ENCODE results near the gene HIVEP1.

Gene HIVEP1

GRCh38 chr6:12034837-12035236 is 22.7 kb downstream of the HIVEP1 start:
- Histone ChIP-seq H3K27me3 (ENCODE audit: insufficient read depth, insufficient read length) (no peaks in the 10 kb centered on the region), H3K4me3 (ENCODE audit: insufficient read length, low read depth) (no peak overlapping the region), H3K9ac (ENCODE audit: insufficient read length, low read depth) (no peak overlapping the region), H3K9me3 (ENCODE audit: insufficient read depth, low read length) (peaks cover 5% of the 10 kb centered on the region), H3K4me1 (ENCODE audit: insufficient read depth, insufficient read length) (no peaks in the 10 kb centered on the region), H3K36me3 (ENCODE audit: insufficient read depth, insufficient read length, low read length) (peaks cover 5% of the 10 kb centered on the region)
- DNase-seq (ENCODE audit: low read depth, low spot score), result no peak
- TF ChIP-seq ZNF274 (IDR thresholded peaks at IDR 0.05; ENCODE audit: low read depth, low read length) (no peak), SUZ12 (IDR thresholded peaks at IDR 0.05; ENCODE audit: extremely low read depth, insufficient read depth, insufficient read length) (no peak), YY1 (IDR thresholded peaks at IDR 0.05; ENCODE audit: insufficient read depth, insufficient read length) (no peak)

GRCh38 chr6:12036766-12037165 is 24.7 kb downstream of the HIVEP1 start:
- H3K9ac ChIP-seq (ENCODE audit: insufficient read length, low read depth), result no peak overlapping the region
- no peak for TF ChIP-seq SUZ12 (IDR thresholded peaks at IDR 0.05; ENCODE audit: extremely low read depth, insufficient read depth, insufficient read length)
- no peaks in the 10 kb centered on the region for H3K9me3 ChIP-seq (ENCODE audit: insufficient read depth, low read length)
- H3K36me3 ChIP-seq (ENCODE audit: insufficient read depth, insufficient read length, low read length), result peaks cover 6% of the 10 kb centered on the region
- DNase-seq (ENCODE audit: low read depth, low spot score), result no peak
- no peak overlapping the region for H3K4me3 ChIP-seq (ENCODE audit: insufficient read length, low read depth)
- no peaks in the 10 kb centered on the region for H3K27me3 ChIP-seq (ENCODE audit: insufficient read depth, insufficient read length)
- no peaks in the 10 kb centered on the region for H3K4me1 ChIP-seq (ENCODE audit: insufficient read depth, insufficient read length)

GRCh38 chr6:12037798-12038197 is 25.7 kb downstream of the HIVEP1 start:
- no peak for TF ChIP-seq YY1 (IDR thresholded peaks at IDR 0.05; ENCODE audit: insufficient read depth, insufficient read length)
- no peak for TF ChIP-seq ZNF274 (IDR thresholded peaks at IDR 0.05; ENCODE audit: low read depth, low read length)
- no peak for TF ChIP-seq SUZ12 (IDR thresholded peaks at IDR 0.05; ENCODE audit: extremely low read depth, insufficient read depth, insufficient read length)
- Histone ChIP-seq H3K9ac (ENCODE audit: insufficient read length, low read depth) (no peak overlapping the region), H3K36me3 (ENCODE audit: insufficient read depth, insufficient read length, low read length) (peaks cover 6% of the 10 kb centered on the region)

GRCh38 chr6:12039540-12040459 is 27.7 kb downstream of the HIVEP1 start:
- H3K36me3 ChIP-seq (ENCODE audit: insufficient read depth, insufficient read length, low read length), result peaks cover 6% of the 10 kb centered on the region
- no peaks in the 10 kb centered on the region for H3K27me3 ChIP-seq (ENCODE audit: insufficient read depth, insufficient read length)
- no peak overlapping the region for H3K9ac ChIP-seq (ENCODE audit: insufficient read length, low read depth)
- TF ChIP-seq SUZ12 (IDR thresholded peaks at IDR 0.05; ENCODE audit: extremely low read depth, insufficient read depth, insufficient read length), result no peak
- TF ChIP-seq YY1 (IDR thresholded peaks at IDR 0.05; ENCODE audit: insufficient read depth, insufficient read length), result no peak
- no peak for TF ChIP-seq ZNF274 (IDR thresholded peaks at IDR 0.05; ENCODE audit: low read depth, low read length)
- H3K4me3 ChIP-seq (ENCODE audit: insufficient read length, low read depth), result no peak overlapping the region
- H3K9me3 ChIP-seq (ENCODE audit: insufficient read depth, low read length), result no peaks in the 10 kb centered on the region
- DNase-seq (ENCODE audit: low read depth, low spot score), result no peak
- no peaks in the 10 kb centered on the region for H3K4me1 ChIP-seq (ENCODE audit: insufficient read depth, insufficient read length)

More at GRCh38 chr6:12037798-12038197, 25.7 kb downstream of the HIVEP1 start:
- H3K4me1 ChIP-seq (ENCODE audit: insufficient read depth, insufficient read length), result no peaks in the 10 kb centered on the region
- H3K9me3 ChIP-seq (ENCODE audit: insufficient read depth, low read length), result no peaks in the 10 kb centered on the region
- H3K4me3 ChIP-seq (ENCODE audit: insufficient read length, low read depth), result no peak overlapping the region
- H3K27me3 ChIP-seq (ENCODE audit: insufficient read depth, insufficient read length), result no peaks in the 10 kb centered on the region
- DNase-seq (ENCODE audit: low read depth, low spot score), result no peak

- no peak overlapping the region for H3K9ac ChIP-seq (ENCODE audit: insufficient read length, low read depth)
- no peak for TF ChIP-seq YY1 (IDR thresholded peaks at IDR 0.05; ENCODE audit: insufficient read depth, insufficient read length)
- TF ChIP-seq SUZ12 (IDR thresholded peaks at IDR 0.05; ENCODE audit: extremely low read depth, insufficient read depth, insufficient read length), result no peak
- TF ChIP-seq ZNF274 (IDR thresholded peaks at IDR 0.05; ENCODE audit: low read depth, low read length), result no peak
- peaks cover 4% of the 10 kb centered on the region for H3K36me3 ChIP-seq (ENCODE audit: insufficient read depth, insufficient read length, low read length)
- no peak for DNase-seq (ENCODE audit: low read depth, low spot score)
- H3K4me3 ChIP-seq (ENCODE audit: insufficient read length, low read depth), result no peak overlapping the region
- no peaks in the 10 kb centered on the region for H3K9me3 ChIP-seq (ENCODE audit: insufficient read depth, low read length)
- no peaks in the 10 kb centered on the region for H3K27me3 ChIP-seq (ENCODE audit: insufficient read depth, insufficient read length)
- no peaks in the 10 kb centered on the region for H3K4me1 ChIP-seq (ENCODE audit: insufficient read depth, insufficient read length)
Observed at GRCh38 chr6:12047304-12047703, 35.2 kb downstream of the HIVEP1 start.

- H3K36me3 ChIP-seq (ENCODE audit: insufficient read depth, insufficient read length, low read length), result peaks cover 4% of the 10 kb centered on the region
- no peaks in the 10 kb centered on the region for H3K9me3 ChIP-seq (ENCODE audit: insufficient read depth, low read length)
- TF ChIP-seq YY1 (IDR thresholded peaks at IDR 0.05; ENCODE audit: insufficient read depth, insufficient read length), result no peak
- no peaks in the 10 kb centered on the region for H3K27me3 ChIP-seq (ENCODE audit: insufficient read depth, insufficient read length)
- no peak overlapping the region for H3K9ac ChIP-seq (ENCODE audit: insufficient read length, low read depth)
- no peaks in the 10 kb centered on the region for H3K4me1 ChIP-seq (ENCODE audit: insufficient read depth, insufficient read length)
- DNase-seq (ENCODE audit: low read depth, low spot score), result no peak
- no peak overlapping the region for H3K4me3 ChIP-seq (ENCODE audit: insufficient read length, low read depth)
Observed at GRCh38 chr6:12047792-12048432, 35.8 kb downstream of the HIVEP1 start.

- Histone ChIP-seq H3K27me3 (ENCODE audit: insufficient read depth, insufficient read length) (no peaks in the 10 kb centered on the region), H3K4me3 (ENCODE audit: insufficient read length, low read depth) (no peak overlapping the region), H3K36me3 (ENCODE audit: insufficient read depth, insufficient read length, low read length) (peaks cover 4% of the 10 kb centered on the region), H3K9ac (ENCODE audit: insufficient read length, low read depth) (no peak overlapping the region), H3K9me3 (ENCODE audit: insufficient read depth, low read length) (no peaks in the 10 kb centered on the region), H3K4me1 (ENCODE audit: insufficient read depth, insufficient read length) (no peaks in the 10 kb centered on the region)
- TF ChIP-seq YY1 (IDR thresholded peaks at IDR 0.05; ENCODE audit: insufficient read depth, insufficient read length), result no peak
- no peak for TF ChIP-seq ZNF274 (IDR thresholded peaks at IDR 0.05; ENCODE audit: low read depth, low read length)
- TF ChIP-seq SUZ12 (IDR thresholded peaks at IDR 0.05; ENCODE audit: extremely low read depth, insufficient read depth, insufficient read length), result no peak
- DNase-seq (ENCODE audit: low read depth, low spot score), result no peak
Observed at GRCh38 chr6:12048609-12049008, 36.5 kb downstream of the HIVEP1 start.
